HG03378 (cell line): ENCODE data around the gene LRRC58.

Experiments
- ATAC-seq: cut with Tn5 transposase; IDR thresholded peaks from one replicate; pipeline ENCODE4 v1.9.1; 2021; ENCODE audit warnings: mild to moderate bottlenecking, moderate library complexity; ENCODE audit not compliant: unreplicated experiment

The LRRC58 gene

GRCh38 chr3:120280566-120280965 is 68.6 kb downstream of the LRRC58 start:
- no peak for ATAC-seq

- no peak for ATAC-seq
Observed at GRCh38 chr3:120280026-120280425, 69.1 kb downstream of the LRRC58 start.

GRCh38 chr3:120276767-120277166 is 72.4 kb downstream of the LRRC58 start:
- no peak for ATAC-seq

GRCh38 chr3:120275618-120276017 is 73.5 kb downstream of the LRRC58 start:
- no peak for ATAC-seq

GRCh38 chr3:120274739-120275167 is 74.4 kb downstream of the LRRC58 start:
- no peak for ATAC-seq
